ENCODE data around the gene TMEM86A. TPM values are rescaled to one million over a fixed set of nuclear protein-coding genes. Genes with fewer than 3 reads are reported as not detected.

The TMEM86A gene
- total RNA-seq, 1 donor from 2014 or later: 4.3 TPM

DNA sequence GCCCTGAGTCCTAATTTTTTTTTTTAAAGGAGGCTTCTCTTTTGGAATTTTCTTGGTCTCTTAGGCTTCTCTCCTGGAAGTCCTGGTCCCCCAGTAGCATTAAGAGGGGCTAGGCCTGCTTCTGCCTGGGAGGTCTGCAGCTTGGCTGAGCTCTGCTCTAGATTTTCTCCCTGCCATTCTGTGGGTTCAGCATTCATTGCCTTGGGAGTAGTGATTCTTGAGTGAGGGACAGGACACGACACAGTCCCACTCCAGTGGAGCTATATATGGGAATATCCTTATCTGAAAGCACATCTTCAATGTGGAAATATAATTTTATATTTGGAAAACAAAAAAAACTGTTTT, 23.7 kb downstream of the TMEM86A start:
- DNase-seq (ENCODE audit: low spot score): no peak

DNA sequence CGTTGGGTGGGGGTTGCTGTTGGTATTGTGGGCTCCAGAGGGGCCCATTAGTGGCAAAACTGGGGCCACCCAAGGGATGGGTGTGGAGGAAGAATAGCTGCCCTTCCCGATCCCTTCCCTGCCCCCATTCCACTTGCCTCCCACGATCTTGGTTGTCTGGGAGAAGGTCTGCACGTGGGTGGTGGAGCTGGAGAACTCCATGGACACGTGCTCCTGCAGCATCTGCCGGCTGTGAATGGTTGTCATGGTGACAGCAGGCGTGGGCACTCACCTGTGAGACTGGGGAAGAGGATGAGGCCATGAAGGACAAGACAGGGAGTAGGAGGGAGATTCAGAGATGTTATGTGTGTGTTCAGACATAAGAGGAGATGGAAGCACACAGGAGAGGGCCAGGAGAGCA, 25.4 kb downstream of the TMEM86A start:
- DNase-seq (ENCODE audit: low spot score): no peak

DNA sequence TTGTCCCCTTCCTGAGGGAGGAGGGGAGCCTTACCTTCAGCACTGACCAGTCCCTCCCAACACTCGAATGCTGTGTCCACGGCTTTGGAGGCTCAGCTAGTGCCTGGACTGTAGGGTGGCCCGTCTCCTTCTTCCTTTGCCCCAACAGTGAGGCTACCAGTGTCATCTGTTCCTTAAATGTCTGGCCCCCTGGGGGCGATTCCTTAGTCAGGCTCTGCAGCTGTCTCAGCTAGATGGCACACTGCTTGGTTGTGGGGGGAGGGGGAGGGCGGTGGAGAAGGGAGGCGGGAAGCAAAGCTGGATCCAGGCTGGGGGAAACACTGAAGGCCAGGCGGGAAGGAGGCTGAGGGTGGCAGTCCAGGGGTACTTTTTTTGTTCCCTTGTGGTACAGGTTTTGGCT, 27.5 kb downstream of the TMEM86A start, which contains the start of gene IGSF22:
TSS of gene IGSF22 (minus strand) at position 149 of the 400 bp plus-strand sequence. CDS start 1,952 bp downstream, outside the sequence.
- DNase-seq (ENCODE audit: low spot score): no peak

DNA sequence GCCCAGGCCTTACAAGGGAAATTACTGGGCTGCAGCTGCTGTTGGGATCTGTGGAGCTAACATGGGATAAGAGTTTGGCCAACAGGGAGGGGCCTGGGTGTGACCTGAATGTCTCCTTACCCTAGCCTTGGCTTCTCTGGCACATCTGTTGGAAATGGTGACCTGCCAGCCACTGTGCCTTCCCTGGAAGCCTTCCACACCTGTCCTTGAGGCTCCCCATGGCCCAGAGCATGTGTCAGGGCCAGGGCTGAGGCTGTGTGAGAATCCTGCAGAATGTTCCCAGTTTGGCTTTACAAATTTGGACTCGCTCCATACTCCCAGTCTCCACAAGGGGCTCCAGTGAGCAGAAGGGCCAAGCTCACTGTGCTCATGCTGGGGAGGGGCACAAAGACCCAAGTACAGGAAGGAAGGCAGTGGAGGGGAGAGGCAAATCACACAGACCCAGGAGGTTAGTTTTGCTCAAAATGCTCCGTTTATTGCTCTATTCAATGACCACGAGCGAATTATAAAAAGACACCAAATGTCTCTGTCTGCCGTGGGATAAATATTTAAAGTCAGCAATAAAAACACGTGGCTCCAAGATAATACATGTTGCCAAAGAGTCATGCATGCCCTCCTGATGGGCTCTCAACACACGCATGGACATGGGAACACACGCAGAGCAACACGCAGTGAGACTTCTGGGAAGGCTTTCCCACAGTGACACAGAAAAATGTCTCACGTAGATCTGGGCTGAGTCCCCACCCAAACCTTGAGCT, 29.1 kb downstream of the TMEM86A start:
- peak; percentile 38 for DNase-seq (ENCODE audit: low spot score)

DNA sequence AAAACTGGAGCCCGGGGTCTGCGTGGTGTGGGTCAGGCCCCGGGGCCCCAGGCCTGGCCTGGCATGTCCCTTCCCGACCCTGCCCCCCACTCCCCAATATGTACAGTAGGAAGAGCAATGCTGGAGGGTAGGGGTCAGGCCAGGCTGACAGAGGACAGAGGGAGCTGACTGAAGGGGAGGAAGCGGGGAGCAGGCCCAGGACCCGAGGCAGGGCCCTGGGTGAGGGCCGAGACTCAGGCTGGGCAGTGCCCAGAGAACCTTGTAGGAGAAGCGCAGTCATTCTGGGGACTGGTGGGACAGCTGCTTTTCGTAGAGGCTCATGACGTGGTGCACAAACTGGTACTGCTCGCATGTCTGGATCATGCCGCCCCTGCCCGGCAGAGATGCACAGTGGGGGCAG, 30.1 kb downstream of the TMEM86A start:
- DNase-seq (ENCODE audit: low spot score): no peak

DNA sequence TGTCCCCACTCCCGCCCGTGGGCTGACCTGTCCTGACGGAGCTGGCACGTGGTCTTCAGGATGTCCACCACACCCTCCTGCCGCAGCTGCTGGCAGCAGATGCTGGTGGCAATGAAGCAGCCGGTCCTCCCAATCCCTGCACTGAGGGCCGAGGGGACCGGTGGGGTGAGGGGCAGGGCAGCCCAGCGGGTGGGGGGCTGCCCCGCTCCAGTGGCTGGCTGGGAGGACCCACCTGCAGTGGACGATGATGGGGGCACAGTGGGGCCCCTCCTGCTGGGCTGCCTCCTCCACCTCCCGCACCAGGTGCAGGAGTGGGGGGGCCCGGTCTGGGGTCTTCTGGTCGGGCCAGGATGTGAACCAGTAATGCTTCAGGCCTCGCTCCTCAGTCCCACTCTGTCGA, 30.8 kb downstream of the TMEM86A start:
- no peak for DNase-seq (ENCODE audit: low spot score)

DNA sequence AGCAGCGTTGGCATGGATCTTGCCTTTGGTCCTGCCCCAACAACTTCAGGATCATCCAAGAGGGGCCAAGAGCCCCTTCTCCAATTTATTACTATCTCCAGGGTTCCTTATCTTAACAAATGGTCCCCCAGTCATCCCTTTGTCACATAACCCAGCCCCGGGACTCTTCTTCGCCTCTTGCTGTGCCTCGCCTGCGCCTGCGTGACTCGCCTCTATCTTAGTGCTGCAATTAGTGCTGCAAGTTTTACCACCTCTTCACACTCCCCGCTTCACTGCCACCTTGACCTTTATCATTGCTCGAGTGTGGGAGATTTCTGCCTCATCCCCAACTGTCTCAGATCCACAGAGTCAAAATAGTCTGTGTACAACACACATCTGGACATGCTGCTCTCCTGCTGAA, 31.4 kb downstream of the TMEM86A start:
- DNase-seq (ENCODE audit: low spot score): no peak

DNA sequence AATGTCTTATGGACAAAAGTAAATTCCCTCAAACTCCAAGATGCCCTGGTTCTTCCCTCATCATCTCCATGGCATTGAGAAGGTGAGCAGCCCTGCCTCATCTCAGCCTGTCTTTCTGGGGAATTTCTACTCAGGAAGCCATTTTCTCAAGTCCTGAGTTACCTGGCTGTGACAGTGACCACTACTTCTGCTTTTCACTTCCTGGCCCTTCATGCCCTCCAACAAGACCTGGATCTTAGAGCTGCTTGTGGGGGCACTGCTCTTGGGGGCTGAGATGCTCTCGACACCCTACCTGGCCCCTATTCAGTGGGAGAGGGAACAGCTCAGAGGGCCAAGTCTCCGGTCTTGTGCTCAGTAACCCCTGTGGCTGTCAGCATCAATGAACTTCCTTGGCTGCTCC, 32.9 kb downstream of the TMEM86A start:
- no peak for DNase-seq (ENCODE audit: low spot score)

DNA sequence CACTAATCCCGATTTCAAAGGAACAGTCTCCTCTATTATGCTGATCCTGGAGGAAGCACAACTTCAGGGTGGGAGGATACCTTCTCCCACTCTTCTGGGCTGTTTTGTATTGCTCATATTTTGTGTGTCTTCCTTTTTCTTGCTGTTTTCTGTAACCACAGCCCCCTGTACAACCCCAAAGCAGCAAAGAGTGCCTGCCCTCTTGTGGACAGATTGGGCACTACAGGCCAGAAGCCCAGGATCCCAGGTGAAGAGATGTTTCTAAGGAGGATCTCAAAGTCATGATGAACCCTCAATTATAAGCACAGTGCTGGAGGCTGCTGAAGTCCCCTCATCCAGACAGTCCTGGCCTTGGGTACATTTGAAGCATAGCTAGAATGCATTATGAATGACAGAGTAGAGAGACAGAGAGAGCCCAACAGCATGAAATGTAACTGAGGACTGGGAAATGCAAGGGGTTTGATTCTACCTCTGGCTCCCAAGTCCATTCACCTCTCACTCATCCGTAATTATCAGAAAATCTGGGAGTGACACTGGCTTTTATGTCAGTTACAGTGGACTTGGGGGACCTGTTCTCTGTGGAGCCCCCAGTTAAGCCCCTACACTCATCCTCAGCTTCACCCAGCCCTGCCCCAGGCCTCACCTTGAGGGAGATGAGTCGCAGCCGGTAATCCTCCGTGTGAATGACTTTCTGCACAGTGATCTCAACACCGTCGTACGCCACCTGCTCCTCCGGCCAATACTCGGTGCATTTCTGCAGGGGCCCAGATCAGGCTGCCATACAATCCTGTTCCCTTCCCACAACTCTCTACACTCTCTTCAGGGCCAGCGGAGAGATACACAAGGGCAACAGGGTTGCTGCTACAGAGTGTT, 33.6 kb downstream of the TMEM86A start:
- peak; percentile 64 for DNase-seq (ENCODE audit: low spot score)

DNA sequence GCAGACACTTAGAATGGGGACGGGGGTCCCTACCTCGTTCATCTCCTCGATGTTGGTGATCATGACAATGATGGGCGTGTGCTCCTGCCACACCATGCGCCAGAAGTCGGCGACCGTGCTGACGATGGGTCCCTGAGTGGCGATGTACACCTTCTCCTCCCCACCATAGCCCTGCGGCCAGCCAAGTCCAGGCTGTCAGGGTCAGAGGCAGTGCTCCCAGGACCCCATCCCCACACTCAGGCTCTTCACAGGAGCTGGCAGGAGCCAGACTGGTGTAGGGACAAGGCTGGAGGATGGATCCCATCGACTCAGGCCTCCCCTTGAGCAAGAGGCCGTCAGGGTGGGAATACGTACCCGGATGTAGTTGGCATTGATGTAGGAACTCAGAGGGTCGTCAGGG, 34.6 kb downstream of the TMEM86A start:
- no peak for DNase-seq (ENCODE audit: low spot score)

DNA sequence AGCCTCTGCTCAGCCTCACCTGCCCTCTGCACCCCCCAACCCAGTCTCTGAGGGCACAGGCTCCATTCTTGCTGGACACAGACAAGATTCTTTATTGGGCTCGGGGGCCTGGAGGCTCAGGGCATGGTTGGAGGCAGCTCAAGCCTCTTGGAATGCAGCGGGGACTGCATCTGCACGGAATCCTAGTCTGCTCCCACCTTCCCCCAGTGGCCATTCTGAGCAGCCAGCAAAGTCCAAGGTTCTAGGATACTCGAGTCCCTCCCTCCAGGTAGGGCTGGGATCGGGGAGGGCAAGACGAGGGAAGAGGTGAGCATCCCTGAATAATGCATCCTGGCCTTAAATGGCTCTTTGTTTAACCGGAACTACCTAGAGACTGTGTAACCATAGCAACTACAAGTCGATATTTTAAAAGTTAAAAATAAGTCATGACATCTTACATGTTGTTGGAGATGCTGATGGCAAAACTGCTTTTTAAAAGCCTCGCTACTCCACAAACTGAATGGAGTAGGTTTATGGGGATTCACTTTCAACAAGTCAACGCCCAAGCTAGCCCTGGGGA, 38.1 kb downstream of the TMEM86A start:
- DNase-seq (ENCODE audit: low spot score): no peak

DNA sequence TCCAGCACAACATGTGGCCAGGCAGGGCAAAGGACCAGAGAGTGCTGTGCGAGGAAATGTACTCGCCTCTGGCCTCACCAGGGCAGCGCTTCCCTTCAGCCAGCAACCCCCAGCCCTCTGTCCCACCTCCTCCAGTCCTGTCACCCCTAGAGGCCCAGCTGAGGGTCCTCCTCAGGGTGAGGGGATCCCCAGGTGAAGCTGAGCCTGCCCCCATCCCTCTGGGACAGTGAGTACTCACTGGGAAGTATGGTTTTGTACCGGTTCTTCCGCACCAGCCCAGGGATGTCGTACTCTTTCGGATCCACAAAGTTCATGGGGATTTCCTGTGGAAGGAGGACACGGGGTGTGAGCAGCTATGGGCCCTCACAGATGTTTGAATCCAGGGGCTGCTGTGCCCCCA, 39.1 kb downstream of the TMEM86A start:
- DNase-seq (ENCODE audit: low spot score): no peak

DNA sequence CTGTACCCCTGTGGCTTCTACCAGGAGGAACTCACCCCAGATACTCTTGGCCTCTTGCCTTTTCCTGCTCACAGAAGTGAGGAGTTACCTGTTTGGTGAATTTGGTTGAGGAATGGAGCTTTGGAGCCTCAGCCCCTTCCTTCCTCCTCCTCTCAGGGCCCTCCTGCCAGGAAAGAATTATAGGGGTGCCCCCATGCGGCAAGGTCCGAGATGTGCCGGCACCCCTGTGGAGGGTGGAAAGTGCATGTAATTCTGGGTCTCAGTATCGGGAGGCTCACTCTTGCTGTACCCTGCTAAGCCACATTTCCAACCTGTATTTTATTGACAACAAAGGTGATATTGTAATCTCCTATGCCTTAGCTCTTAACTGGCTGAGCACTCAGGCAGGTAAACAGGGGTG, 41.1 kb downstream of the TMEM86A start:
- DNase-seq (ENCODE audit: low spot score): no peak

DNA sequence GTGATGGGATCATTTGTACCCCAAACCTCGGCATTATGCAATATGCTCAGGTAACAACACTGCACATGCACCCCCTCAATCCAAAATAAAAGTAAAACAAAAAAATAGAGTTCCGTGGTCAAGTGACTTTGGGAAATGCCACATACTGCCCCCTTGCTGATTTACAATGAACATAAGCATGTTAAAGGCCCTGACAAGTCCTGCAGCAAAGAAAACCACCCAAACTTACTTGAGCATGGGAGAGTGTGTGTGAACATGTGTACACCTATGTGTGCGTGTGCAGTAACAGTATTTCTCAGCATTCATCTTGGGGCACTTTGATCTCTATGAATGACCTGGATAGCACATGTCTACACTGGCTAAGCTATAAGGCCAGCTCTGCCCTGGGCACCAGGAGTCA, 43.2 kb downstream of the TMEM86A start:
- DNase-seq (ENCODE audit: low spot score): no peak

DNA sequence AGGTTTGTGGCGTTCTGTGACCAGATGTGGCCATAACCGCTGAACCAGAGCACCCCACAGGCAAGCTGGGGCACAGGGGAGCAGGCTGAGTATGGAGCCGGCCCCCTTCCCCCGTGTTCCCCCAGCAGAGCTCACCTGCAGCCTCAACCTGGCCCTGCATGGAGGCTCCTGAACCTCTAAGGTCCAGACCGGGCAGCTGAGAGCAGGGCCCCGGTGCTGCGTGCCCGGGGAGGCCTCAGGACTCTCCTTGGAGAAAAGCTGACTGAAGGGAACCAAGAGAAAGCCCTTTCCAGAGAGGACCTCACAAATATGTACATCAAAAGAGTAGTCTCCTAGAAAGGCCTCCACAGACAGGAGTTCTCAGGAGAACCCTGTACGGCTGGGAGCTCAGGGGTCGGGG, 44.8 kb downstream of the TMEM86A start:
- DNase-seq (ENCODE audit: low spot score): no peak

DNA sequence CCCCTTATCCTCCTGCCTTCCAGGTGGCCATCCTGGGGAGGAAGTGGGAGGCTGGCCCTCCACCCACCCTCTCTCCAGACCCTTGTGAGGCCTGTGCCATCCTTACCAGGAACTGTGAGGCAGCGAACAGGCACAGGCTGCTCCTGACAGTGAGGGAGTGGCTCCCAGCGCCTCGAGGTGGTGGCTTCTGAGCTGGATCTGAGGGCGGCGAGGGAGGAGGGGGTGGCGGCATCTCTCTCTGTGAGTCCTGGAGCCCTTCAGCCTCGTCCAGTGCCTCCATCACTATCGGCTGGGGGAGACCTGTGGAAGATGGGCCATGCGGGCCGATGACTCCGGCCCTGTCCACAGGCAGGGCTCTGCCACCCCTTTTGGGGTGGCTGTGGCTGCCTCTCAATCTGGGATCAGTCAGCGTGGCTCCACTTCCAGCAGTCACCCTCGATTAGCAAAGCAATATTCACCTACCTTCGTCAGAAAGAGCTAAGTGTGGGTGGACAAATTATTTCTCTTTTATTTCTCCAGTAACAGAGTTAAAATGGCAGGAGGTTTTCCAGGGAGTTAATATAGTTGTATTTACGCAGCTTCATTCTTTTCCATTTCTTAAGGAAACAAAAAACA, 45.4 kb downstream of the TMEM86A start:
- no peak for DNase-seq (ENCODE audit: low spot score)

DNA sequence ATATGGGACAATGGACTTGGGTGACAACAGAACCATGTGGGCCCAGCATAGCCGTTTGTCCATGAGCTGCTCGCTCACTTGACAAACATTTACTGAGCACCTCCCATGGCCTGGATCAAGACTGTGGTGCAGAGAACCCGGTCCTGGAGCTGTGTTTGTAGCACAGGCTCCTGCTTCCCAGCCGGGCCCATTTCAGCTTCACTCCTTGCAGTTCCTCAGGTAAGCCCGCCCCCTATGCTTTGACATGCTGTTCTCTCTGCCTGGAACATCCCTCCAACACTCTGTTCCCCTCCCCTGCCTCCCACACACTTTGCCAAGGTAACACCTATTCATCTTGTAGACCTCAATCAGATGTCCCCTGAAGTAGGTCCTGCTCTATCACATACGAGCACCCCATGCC, 46.7 kb downstream of the TMEM86A start:
- no peak for DNase-seq (ENCODE audit: low spot score)

DNA sequence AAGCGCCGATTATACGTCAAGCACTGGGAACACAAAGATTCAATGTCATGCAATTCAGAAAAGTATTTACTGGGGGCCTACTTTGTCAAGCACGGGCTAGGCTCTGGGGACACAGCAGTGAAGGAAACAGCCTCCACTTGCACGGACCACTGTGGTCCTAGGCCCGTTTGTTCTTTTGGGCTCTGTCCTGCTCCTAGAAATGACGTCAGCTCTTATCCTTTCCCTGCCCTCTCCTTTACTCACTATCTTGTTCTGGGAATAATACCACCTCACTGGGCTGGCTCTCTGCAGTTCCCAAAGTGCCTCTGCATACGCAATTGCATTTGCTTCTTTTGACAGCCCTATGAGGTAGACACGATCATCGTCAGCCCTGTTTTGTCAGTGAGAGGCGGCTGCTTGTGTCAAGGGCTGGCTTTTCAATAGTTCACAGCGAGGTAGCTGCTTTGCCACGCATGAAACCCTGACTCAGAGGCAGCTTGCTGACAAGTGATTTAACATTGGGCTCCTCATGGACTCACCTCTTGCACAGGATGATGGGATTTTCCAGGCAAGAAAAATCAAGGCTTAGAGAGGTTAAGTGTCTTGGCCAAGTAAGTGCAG, 50.3 kb downstream of the TMEM86A start:
- no peak for DNase-seq (ENCODE audit: low spot score)

DNA sequence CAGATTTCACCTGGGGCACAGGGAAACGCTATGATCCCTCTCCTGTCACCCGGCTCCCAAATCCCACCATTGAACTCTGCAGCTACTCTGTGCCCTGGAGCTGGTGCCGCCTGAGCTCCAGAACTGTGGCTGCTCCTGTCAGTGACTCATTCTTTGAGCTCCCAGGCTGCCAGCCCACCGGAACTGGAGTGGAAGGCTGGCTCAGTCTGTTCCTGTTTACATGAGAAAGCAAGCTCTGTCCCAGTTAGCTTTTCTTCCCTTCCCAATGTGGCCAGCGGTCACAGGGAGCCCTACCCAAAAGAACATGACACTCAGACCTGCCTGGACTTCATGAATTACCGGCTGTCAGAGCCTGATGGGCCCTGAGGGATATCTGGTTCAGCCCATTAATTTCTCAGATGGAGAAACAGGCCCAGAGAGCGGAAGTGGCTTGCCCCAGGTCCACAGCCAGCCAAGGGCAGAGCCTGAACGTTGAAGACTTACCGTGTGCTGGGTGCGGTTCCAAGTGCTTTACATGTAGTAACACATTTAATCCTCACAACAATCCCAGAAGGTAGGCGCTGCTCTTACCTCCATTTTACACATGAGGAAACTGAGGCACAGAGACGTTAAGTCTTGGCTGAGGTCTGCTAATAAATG, 51.2 kb downstream of the TMEM86A start:
- DNase-seq (ENCODE audit: low spot score): peak; percentile 59

DNA sequence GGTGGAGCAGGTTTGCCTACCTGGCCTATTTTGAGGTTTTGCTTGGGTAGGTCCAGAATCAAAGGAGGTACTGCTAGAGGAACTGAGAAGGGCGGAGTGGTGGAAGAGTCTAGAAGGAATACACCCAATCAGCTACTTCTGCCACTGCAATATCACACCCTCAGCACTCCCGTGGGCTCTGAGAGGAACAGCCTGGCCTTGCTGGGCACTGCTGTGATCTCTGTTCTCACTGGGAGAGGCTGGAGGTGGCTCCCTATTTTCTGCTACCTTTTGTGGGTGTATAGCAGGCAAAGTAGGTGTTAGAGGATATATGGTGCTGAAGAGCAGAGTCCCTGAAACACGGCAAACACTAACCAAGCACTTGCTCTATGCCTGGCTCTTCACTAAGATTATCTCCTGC, 52.4 kb downstream of the TMEM86A start:
- no peak for DNase-seq (ENCODE audit: low spot score)

DNA sequence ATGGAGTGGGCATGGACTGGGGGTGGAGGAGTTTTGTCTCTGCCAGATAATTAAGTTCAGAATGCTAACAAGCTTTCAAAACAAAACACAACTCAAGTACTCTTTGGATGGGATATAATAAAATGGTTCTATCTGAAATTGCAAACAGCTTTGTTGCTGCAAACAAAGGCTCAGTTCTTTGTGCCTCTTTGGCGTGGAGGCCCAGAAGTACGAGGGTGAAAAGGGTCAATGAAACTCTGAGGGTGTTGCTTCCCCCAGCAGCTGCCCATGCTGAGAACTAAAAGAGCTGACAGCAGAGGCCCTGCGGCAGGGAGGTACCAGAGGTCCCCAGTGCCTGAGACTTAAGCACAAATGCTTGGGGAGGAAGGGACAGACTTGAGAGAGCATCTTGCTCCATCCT, 53.9 kb downstream of the TMEM86A start:
- no peak for DNase-seq (ENCODE audit: low spot score)
